Measurements from ENCODE around the gene TNFRSF13B. TPM values are rescaled to one million over a fixed set of nuclear protein-coding genes. Genes with fewer than 3 reads are reported as not detected.

The TNFRSF13B gene
- total and polyA plus RNA-seq, 2 donors from 2014 or later = 1.4 TPM; not detected in 1

- no peak overlapping the region for H3K9ac ChIP-seq (ENCODE audit: low read length in 3 of 3)
- FAIRE-seq (no peak), DNase-seq (no peak)
- H3K4me3 ChIP-seq (ENCODE audit: low read length in 3 of 3) = no peak overlapping the region
- H3K36me3 ChIP-seq (ENCODE audit: control insufficient read depth in 2 of 3, insufficient read depth in 3 of 3, low read length in 3 of 3) = no peaks in the 10 kb centered on the region
- TF ChIP-seq, protein P1, sequence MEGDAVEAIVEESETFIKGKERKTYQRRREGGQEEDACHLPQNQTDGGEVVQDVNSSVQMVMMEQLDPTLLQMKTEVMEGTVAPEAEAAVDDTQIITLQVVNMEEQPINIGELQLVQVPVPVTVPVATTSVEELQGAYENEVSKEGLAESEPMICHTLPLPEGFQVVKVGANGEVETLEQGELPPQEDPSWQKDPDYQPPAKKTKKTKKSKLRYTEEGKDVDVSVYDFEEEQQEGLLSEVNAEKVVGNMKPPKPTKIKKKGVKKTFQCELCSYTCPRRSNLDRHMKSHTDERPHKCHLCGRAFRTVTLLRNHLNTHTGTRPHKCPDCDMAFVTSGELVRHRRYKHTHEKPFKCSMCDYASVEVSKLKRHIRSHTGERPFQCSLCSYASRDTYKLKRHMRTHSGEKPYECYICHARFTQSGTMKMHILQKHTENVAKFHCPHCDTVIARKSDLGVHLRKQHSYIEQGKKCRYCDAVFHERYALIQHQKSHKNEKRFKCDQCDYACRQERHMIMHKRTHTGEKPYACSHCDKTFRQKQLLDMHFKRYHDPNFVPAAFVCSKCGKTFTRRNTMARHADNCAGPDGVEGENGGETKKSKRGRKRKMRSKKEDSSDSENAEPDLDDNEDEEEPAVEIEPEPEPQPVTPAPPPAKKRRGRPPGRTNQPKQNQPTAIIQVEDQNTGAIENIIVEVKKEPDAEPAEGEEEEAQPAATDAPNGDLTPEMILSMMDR (IDR thresholded peaks at IDR 0.05; ENCODE audit: borderline replicate concordance, extremely low read depth, insufficient read depth) = no peak
- no peaks in the 10 kb centered on the region for H3K27me3 ChIP-seq (ENCODE audit: control insufficient read depth, insufficient read depth, low read length)
- intact Hi-C loops (cut with DNase I) = no loop called here
- no peaks in the 10 kb centered on the region for H3K9me3 ChIP-seq (ENCODE audit: control insufficient read depth in 2 of 3, insufficient read depth in 1 of 3, low read length in 3 of 3)
- no peak overlapping the region for H3K27ac ChIP-seq (ENCODE audit: low read depth in 2 of 2, low read length in 2 of 2)
- H3K4me1 ChIP-seq (ENCODE audit: control insufficient read depth in 2 of 3, insufficient read depth in 2 of 3, low read depth in 1 of 3, low read length in 3 of 3) = no peaks in the 10 kb centered on the region
Measured at GRCh38 chr17:16889088-16889465, 82.8 kb downstream of the TNFRSF13B start.

Other genes with a start within 250 kb of the TNFRSF13B start
- 250 TPM for gene MPRIP, start 70.3 kb upstream of the TNFRSF13B start, total RNA-seq
- 120 TPM for gene MPRIP, start 70.3 kb upstream of the TNFRSF13B start, polyA plus RNA-seq (ENCODE audit: insufficient read depth, low read depth, low replicate concordance)
- gene PLD6, start 234.2 kb upstream of the TNFRSF13B start, total RNA-seq = 3.7 TPM
- gene PLD6, start 234.2 kb upstream of the TNFRSF13B start, polyA plus RNA-seq (ENCODE audit: insufficient read depth, low read depth, low replicate concordance) = 2.9 TPM